ENCODE results near the gene CLEC5A.

GRCh38 chr7:141954334-141954733, 7.6 kb upstream of the CLEC5A start:
- no peak for TF ChIP-seq CTCF (IDR thresholded peaks at IDR 0.05)
- TF ChIP-seq POLR2AphosphoS5 (IDR thresholded peaks at IDR 0.05): no peak
- TF ChIP-seq EP300 (IDR thresholded peaks at IDR 0.05): no peak

Data from esophagus muscularis mucosa (tissue), 4 donors.